ENCODE measurements around the gene COQ7. TPM values are rescaled to one million over a fixed set of nuclear protein-coding genes. Genes with fewer than 3 reads are reported as not detected.
A peak's percentile ranks its signal among the peaks of the same experiment; 100 is the strongest.

COQ7 gene
- total and polyA plus RNA-seq, 2 donors (not counting 1 experiment from before 2014, with no cell fraction given), result 12.4 to 19.8 TPM

- Histone ChIP-seq H2AFZ (ENCODE audit: low read length) (no peak overlapping the region), H3K27ac (ENCODE audit: insufficient read depth, low read length) (no peak overlapping the region), H3K27me3 (ENCODE audit: control insufficient read depth, insufficient read depth, low read length) (no peaks in the 10 kb centered on the region), H3K9ac (ENCODE audit: insufficient read depth, low read length) (no peak overlapping the region), H3K36me3 (ENCODE audit: control insufficient read depth, insufficient read depth, low read length) (no peaks in the 10 kb centered on the region), H3K79me2 (ENCODE audit: control insufficient read depth, insufficient read depth, low read length) (no peaks in the 10 kb centered on the region), H3K4me2 (ENCODE audit: extremely low read depth, insufficient read depth, low read length) (no peak overlapping the region), H3K4me1 (ENCODE audit: control insufficient read depth, extremely low read depth, insufficient read depth, low read length) (no peaks in the 10 kb centered on the region), H4K20me1 (ENCODE audit: control insufficient read depth, extremely low read depth, insufficient read depth, low read length) (no peaks in the 10 kb centered on the region), H3K9me3 (ENCODE audit: control insufficient read depth, insufficient read depth, low read depth, low read length) (no peaks in the 10 kb centered on the region), H3K4me3 (replicated peaks in 1 of 4; ENCODE audit: control extremely low read depth in 1 of 4, insufficient read depth in 1 of 4, low read depth in 3 of 4, low read length in 4 of 4) (no peak overlapping the region)
- DNase-seq (ENCODE audit: low read depth in 2 of 2), result peak in 1 of 2 donors; percentile 28
- TF ChIP-seq EZH2 (IDR thresholded peaks at IDR 0.05; ENCODE audit: low read length, missing control alignments), result no peak
- TF ChIP-seq CTCF (conservative IDR thresholded peaks at IDR 0.05 in 1 of 2, IDR thresholded peaks at IDR 0.05 in 1 of 2; ENCODE audit: low read depth in 1 of 2, low read length in 2 of 2), result peak in 1 of 2 donors; percentile 10
These were observed 27.3 kb downstream of the COQ7 start for GRCh38 chr16:19094542-19095365.

DNA sequence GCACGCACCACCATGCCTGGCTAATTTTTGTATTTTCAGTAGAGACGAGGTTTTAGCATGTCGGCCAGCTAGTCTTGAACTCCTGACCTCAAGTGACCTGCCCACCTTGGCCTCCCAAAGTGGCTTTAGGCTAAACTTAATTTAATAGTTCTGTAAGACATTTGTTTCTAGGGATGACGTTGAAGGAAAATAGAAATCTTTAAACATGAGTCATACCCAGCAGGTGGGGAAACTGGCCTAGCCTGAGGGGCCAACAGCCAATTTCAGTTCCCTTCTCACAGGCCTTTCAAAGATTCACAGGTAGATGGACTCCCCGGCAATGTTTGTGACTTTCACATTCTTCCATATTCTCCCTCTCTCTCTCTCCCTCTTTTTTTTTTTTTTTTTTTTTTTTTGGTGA, 28.2 kb downstream of the COQ7 start:
- Histone ChIP-seq H4K20me1 (ENCODE audit: control insufficient read depth, extremely low read depth, insufficient read depth, low read length) (no peaks in the 10 kb centered on the region), H3K79me2 (ENCODE audit: control insufficient read depth, insufficient read depth, low read length) (no peaks in the 10 kb centered on the region), H2AFZ (ENCODE audit: low read length) (no peak overlapping the region), H3K9ac (ENCODE audit: insufficient read depth, low read length) (no peak overlapping the region), H3K27me3 (ENCODE audit: control insufficient read depth, insufficient read depth, low read length) (no peaks in the 10 kb centered on the region), H3K27ac (ENCODE audit: insufficient read depth, low read length) (no peak overlapping the region), H3K4me2 (ENCODE audit: extremely low read depth, insufficient read depth, low read length) (no peak overlapping the region), H3K4me3 (replicated peaks in 1 of 4; ENCODE audit: control extremely low read depth in 1 of 4, insufficient read depth in 1 of 4, low read depth in 3 of 4, low read length in 4 of 4) (no peak overlapping the region), H3K4me1 (ENCODE audit: control insufficient read depth, extremely low read depth, insufficient read depth, low read length) (no peaks in the 10 kb centered on the region), H3K36me3 (ENCODE audit: control insufficient read depth, insufficient read depth, low read length) (no peaks in the 10 kb centered on the region), H3K9me3 (ENCODE audit: control insufficient read depth, insufficient read depth, low read depth, low read length) (no peaks in the 10 kb centered on the region)
- TF ChIP-seq EZH2 (IDR thresholded peaks at IDR 0.05; ENCODE audit: low read length, missing control alignments), result no peak
- TF ChIP-seq CTCF (conservative IDR thresholded peaks at IDR 0.05 in 1 of 2, IDR thresholded peaks at IDR 0.05 in 1 of 2; ENCODE audit: low read depth in 1 of 2, low read length in 2 of 2), result no peak
- peak in 1 of 2 donors; percentile 24 for DNase-seq (ENCODE audit: low read depth in 2 of 2)

DNA sequence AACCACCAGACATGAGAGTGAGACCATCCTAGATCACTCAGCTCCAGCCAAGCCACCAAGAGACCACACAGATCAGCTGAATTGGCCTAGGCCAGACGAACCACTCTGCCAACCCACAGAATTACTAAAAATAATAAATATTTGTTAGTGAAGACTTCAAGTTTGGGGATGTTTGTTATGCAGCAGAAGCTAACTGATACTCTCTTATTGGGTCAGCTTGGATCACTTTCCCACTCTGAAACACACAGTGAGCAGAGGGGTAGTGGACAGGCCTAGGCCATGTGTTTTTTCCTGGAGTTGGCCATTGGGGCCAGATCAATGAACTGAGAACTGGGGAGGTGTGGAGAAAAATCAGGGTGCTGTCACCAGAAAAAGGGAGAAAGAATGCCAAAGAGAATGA, 30.8 kb downstream of the COQ7 start:
- H4K20me1 ChIP-seq (ENCODE audit: control insufficient read depth, extremely low read depth, insufficient read depth, low read length), result no peaks in the 10 kb centered on the region

More for the DNA sequence above, 30.8 kb downstream of the COQ7 start:
- Histone ChIP-seq H3K4me3 (replicated peaks in 1 of 4; ENCODE audit: control extremely low read depth in 1 of 4, insufficient read depth in 1 of 4, low read depth in 3 of 4, low read length in 4 of 4) (no peak overlapping the region), H3K9ac (ENCODE audit: insufficient read depth, low read length) (no peak overlapping the region), H3K9me3 (ENCODE audit: control insufficient read depth, insufficient read depth, low read depth, low read length) (no peaks in the 10 kb centered on the region), H3K27ac (ENCODE audit: insufficient read depth, low read length) (no peak overlapping the region), H3K4me1 (ENCODE audit: control insufficient read depth, extremely low read depth, insufficient read depth, low read length) (no peaks in the 10 kb centered on the region), H3K4me2 (ENCODE audit: extremely low read depth, insufficient read depth, low read length) (no peak overlapping the region), H3K27me3 (ENCODE audit: control insufficient read depth, insufficient read depth, low read length) (no peaks in the 10 kb centered on the region), H2AFZ (ENCODE audit: low read length) (no peak overlapping the region), H3K36me3 (ENCODE audit: control insufficient read depth, insufficient read depth, low read length) (no peaks in the 10 kb centered on the region), H3K79me2 (ENCODE audit: control insufficient read depth, insufficient read depth, low read length) (no peaks in the 10 kb centered on the region)
- DNase-seq (ENCODE audit: low read depth in 2 of 2), result no peak
- TF ChIP-seq EZH2 (IDR thresholded peaks at IDR 0.05; ENCODE audit: low read length, missing control alignments) (no peak), CTCF (conservative IDR thresholded peaks at IDR 0.05 in 1 of 2, IDR thresholded peaks at IDR 0.05 in 1 of 2; ENCODE audit: low read depth in 1 of 2, low read length in 2 of 2) (no peak)

All from fibroblast of lung (primary cell).